ENCODE data around the gene PPP1R8. TPM values are rescaled to one million over a fixed set of nuclear protein-coding genes. Genes with fewer than 3 reads are reported as not detected.

PPP1R8 gene
- total and polyA plus RNA-seq, 9 of the 15 experiments (the other 6 are each of a cell fraction or from before 2014, with no cell fraction given) = 16.2 to 107 (median 75.3) TPM

DNA sequence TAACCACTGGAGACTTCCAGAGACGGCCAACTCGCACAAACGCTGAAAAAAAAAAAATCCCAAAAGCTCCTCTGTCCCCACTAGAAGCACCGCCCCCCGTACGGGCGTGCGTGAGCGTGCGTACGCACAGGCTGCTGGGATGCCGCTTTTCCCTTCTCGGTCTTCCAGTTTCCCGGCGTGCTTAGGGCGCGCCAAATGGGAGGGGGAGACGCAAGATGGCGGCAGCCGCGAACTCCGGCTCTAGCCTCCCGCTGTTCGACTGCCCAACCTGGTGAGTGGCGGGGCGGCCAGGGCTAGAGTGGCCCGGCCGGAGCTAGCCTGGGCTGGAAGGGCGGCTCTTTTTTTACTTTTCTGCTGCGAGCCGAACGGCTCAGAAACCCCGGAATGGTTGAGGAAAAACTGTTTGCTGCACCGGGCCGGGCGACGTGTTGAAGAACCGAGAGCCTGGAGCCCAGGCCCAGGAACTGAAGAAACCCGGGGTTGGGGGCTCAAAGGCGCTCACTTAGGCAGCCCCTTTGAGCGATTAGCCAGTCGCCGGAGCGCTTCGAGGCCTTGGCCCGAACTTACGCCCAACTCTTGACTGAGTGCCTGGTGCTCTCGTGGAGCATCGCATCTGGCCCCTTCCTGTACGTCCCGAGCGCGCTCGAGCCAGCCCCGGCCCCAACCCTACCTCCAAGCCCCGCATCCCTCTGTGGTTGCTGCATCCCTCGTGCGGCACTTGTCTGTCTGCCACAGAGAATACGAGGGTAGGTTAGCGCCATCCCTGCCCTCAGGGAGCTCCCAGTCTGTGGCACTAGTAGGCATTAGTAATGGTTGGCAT is at the start of gene PPP1R8 (continued):
- TF ChIP-seq, protein P1, sequence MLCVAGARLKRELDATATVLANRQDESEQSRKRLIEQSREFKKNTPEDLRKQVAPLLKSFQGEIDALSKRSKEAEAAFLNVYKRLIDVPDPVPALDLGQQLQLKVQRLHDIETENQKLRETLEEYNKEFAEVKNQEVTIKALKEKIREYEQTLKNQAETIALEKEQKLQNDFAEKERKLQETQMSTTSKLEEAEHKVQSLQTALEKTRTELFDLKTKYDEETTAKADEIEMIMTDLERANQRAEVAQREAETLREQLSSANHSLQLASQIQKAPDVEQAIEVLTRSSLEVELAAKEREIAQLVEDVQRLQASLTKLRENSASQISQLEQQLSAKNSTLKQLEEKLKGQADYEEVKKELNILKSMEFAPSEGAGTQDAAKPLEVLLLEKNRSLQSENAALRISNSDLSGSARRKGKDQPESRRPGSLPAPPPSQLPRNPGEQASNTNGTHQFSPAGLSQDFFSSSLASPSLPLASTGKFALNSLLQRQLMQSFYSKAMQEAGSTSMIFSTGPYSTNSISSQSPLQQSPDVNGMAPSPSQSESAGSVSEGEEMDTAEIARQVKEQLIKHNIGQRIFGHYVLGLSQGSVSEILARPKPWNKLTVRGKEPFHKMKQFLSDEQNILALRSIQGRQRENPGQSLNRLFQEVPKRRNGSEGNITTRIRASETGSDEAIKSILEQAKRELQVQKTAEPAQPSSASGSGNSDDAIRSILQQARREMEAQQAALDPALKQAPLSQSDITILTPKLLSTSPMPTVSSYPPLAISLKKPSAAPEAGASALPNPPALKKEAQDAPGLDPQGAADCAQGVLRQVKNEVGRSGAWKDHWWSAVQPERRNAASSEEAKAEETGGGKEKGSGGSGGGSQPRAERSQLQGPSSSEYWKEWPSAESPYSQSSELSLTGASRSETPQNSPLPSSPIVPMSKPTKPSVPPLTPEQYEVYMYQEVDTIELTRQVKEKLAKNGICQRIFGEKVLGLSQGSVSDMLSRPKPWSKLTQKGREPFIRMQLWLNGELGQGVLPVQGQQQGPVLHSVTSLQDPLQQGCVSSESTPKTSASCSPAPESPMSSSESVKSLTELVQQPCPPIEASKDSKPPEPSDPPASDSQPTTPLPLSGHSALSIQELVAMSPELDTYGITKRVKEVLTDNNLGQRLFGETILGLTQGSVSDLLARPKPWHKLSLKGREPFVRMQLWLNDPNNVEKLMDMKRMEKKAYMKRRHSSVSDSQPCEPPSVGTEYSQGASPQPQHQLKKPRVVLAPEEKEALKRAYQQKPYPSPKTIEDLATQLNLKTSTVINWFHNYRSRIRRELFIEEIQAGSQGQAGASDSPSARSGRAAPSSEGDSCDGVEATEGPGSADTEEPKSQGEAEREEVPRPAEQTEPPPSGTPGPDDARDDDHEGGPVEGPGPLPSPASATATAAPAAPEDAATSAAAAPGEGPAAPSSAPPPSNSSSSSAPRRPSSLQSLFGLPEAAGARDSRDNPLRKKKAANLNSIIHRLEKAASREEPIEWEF (CRISPR knock-in tag; IDR thresholded peaks at IDR 0.05) = no peak; the same call in 1 of the 2 replicates
- no peak for TF ChIP-seq FOXK1 (CRISPR knock-in tag; IDR thresholded peaks at IDR 0.05; ENCODE audit: borderline replicate concordance)
- peak; percentile 89 for TF ChIP-seq MBD2 (IDR thresholded peaks at IDR 0.05; ENCODE audit: borderline replicate concordance, low read depth)
- no peak for TF ChIP-seq ARID2 (IDR thresholded peaks at IDR 0.05)
- TF ChIP-seq, protein P2, sequence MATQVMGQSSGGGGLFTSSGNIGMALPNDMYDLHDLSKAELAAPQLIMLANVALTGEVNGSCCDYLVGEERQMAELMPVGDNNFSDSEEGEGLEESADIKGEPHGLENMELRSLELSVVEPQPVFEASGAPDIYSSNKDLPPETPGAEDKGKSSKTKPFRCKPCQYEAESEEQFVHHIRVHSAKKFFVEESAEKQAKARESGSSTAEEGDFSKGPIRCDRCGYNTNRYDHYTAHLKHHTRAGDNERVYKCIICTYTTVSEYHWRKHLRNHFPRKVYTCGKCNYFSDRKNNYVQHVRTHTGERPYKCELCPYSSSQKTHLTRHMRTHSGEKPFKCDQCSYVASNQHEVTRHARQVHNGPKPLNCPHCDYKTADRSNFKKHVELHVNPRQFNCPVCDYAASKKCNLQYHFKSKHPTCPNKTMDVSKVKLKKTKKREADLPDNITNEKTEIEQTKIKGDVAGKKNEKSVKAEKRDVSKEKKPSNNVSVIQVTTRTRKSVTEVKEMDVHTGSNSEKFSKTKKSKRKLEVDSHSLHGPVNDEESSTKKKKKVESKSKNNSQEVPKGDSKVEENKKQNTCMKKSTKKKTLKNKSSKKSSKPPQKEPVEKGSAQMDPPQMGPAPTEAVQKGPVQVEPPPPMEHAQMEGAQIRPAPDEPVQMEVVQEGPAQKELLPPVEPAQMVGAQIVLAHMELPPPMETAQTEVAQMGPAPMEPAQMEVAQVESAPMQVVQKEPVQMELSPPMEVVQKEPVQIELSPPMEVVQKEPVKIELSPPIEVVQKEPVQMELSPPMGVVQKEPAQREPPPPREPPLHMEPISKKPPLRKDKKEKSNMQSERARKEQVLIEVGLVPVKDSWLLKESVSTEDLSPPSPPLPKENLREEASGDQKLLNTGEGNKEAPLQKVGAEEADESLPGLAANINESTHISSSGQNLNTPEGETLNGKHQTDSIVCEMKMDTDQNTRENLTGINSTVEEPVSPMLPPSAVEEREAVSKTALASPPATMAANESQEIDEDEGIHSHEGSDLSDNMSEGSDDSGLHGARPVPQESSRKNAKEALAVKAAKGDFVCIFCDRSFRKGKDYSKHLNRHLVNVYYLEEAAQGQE (IDR thresholded peaks at IDR 0.05; ENCODE audit: borderline replicate concordance) = 0 out of 2 replicates have a peak, but pooled peaks have one; percentile 53
- TF ChIP-seq, protein P2 (CRISPR knock-in tag; IDR thresholded peaks at IDR 0.05; ENCODE audit: low read depth) = no peak
- TF ChIP-seq, protein P3, sequence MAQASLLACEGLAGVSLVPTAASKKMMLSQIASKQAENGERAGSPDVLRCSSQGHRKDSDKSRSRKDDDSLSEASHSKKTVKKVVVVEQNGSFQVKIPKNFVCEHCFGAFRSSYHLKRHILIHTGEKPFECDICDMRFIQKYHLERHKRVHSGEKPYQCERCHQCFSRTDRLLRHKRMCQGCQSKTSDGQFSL (CRISPR knock-in tag; IDR thresholded peaks at IDR 0.05) = peak; percentile 60; the same call in 1 of the 2 replicates
- TF ChIP-seq, protein P3 (tag; IDR thresholded peaks at IDR 0.05) = 0 out of 4 replicates have a peak, but pooled peaks of 1 of the 2 experiments have one; percentile 53

Measured in K562 (cell line).